Lower lobe of right lung (tissue), 2 donors: ENCODE measurements around the gene HDAC7. TPM values are rescaled to one million over a fixed set of nuclear protein-coding genes. Genes with fewer than 3 reads are reported as not detected.

Experiments
- ATAC-seq, 2 donors: fragments of 200-7000 bp; cut with Tn5 transposase; one replicate each; pipeline ENCODE4 v1.9.1; 2020 to 2022; ENCODE audit warnings: mild to moderate bottlenecking in 2 of 2, moderate library complexity in 2 of 2
- DNase-seq: peaks from one replicate; pipeline ENCODE4 v3.0.0-alpha.2; 2020
- H3K27ac ChIP-seq: fragments of 200-600 bp; one replicate; pipeline ENCODE4 v1.8.0; 2022
- H3K27me3 ChIP-seq: fragments of 200-600 bp; one replicate; pipeline ENCODE4 v1.8.0; 2022; ENCODE audit warnings: low read depth
- H3K36me3 ChIP-seq: fragments of 200-600 bp; one replicate; pipeline ENCODE4 v1.8.0; 2022; ENCODE audit warnings: mild to moderate bottlenecking
- H3K4me1 ChIP-seq: fragments of 200-600 bp; one replicate; pipeline ENCODE4 v1.8.0; 2022
- H3K4me3 ChIP-seq: fragments of 200-600 bp; one replicate; pipeline ENCODE4 v1.8.0; 2022; ENCODE audit warnings: mild to moderate bottlenecking
- H3K9me3 ChIP-seq: fragments of 200-600 bp; one replicate; pipeline ENCODE4 v1.8.0; 2022
- CTCF ChIP-seq: fragments of 200-600 bp; IDR thresholded peaks from one replicate; pipeline ENCODE4 v1.8.0; 2022; ENCODE audit warnings: antibody characterized with exemption, mild to moderate bottlenecking
- intact Hi-C: fragments of 100-400 bp; cut with DNase I; formaldehyde crosslinking; loops from one replicate; pipeline ENCODE4 v1.11.0; 2022
- total RNA-seq: library from RNA; stranded (reverse); fragmentation: NEBNext Ultra II Directional; extraction: Animal tissue kit (Norgen Biotek cat#: 25700); gene quantifications from one replicate; pipeline ENCODE4 v1.2.1, GENCODE V29; 2021
- donor health status: DM: no; HTN: yes; CAD: no; lungs with severe emphysema.

HDAC7 gene
- total RNA-seq, 1 donor from 2014 or later = 104 TPM

GRCh38 chr12:47802312-47802711 lies 17.4 kb downstream of the HDAC7 start:
- Histone ChIP-seq H3K4me3 (peak overlapping the region; percentile 0), H3K27me3 (no peaks in the 10 kb centered on the region), H3K36me3 (peaks cover 39% of the 10 kb centered on the region), H3K27ac (peak overlapping the region; percentile 97), H3K9me3 (no peaks in the 10 kb centered on the region), H3K4me1 (peaks cover 90% of the 10 kb centered on the region)
- TF ChIP-seq CTCF = peak; percentile 35
- intact Hi-C loops = no loop called here
- ATAC-seq = no peak
- peak; percentile 40 for DNase-seq

- intact Hi-C loops = no loop called here
- Histone ChIP-seq H3K27me3 (no peaks in the 10 kb centered on the region), H3K36me3 (peaks cover 44% of the 10 kb centered on the region), H3K4me3 (peak overlapping the region; percentile 0), H3K27ac (peak overlapping the region; percentile 97), H3K4me1 (peaks cover 86% of the 10 kb centered on the region), H3K9me3 (no peaks in the 10 kb centered on the region)
- peak; percentile 1 to 3 for ATAC-seq
- DNase-seq = peak; percentile 46
- no peak for TF ChIP-seq CTCF
Measured at GRCh38 chr12:47801904-47802246, 17.8 kb downstream of the HDAC7 start.

GRCh38 chr12:47801170-47801903 lies 18.4 kb downstream of the HDAC7 start:
- H3K36me3 ChIP-seq = peaks cover 49% of the 10 kb centered on the region
- H3K27ac ChIP-seq = peak overlapping the region; percentile 97
- peak overlapping the region; percentile 0 for H3K4me3 ChIP-seq
- peak; percentile 40 to 57 for ATAC-seq
- H3K9me3 ChIP-seq = no peaks in the 10 kb centered on the region
- peak; percentile 25 for TF ChIP-seq CTCF
- H3K4me1 ChIP-seq = peaks cover 81% of the 10 kb centered on the region
- DNase-seq = peak; percentile 66
- intact Hi-C loops = no loop called here
- no peaks in the 10 kb centered on the region for H3K27me3 ChIP-seq

- intact Hi-C loops = no loop called here
- no peak for TF ChIP-seq CTCF
- Histone ChIP-seq H3K9me3 (no peaks in the 10 kb centered on the region), H3K4me1 (peaks cover 73% of the 10 kb centered on the region), H3K4me3 (no peak overlapping the region), H3K27me3 (no peaks in the 10 kb centered on the region), H3K36me3 (peaks cover 57% of the 10 kb centered on the region), H3K27ac (peak overlapping the region; percentile 97)
- ATAC-seq (no peak), DNase-seq (no peak)
Measured at GRCh38 chr12:47800582-47800981, 19.1 kb downstream of the HDAC7 start.

GRCh38 chr12:47799357-47799955 lies 20.2 kb downstream of the HDAC7 start:
- Histone ChIP-seq H3K4me1 (peaks cover 62% of the 10 kb centered on the region), H3K27ac (peak overlapping the region; percentile 97), H3K36me3 (peaks cover 60% of the 10 kb centered on the region), H3K9me3 (no peaks in the 10 kb centered on the region), H3K27me3 (no peaks in the 10 kb centered on the region), H3K4me3 (no peak overlapping the region)
- peak; percentile 29 to 40 for ATAC-seq
- DNase-seq = no peak
- intact Hi-C loops = no loop called here
- no peak for TF ChIP-seq CTCF
